NB4 (cell line): ENCODE results near the gene MAD2L1.

Experiments
- CTCF ChIP-seq: IDR thresholded peaks from one replicate; pipeline ENCODE4 v1.5.1; 2012; ENCODE audit warnings: low read depth, low read length
- MAX ChIP-seq: IDR thresholded peaks from 2 replicates; pipeline ENCODE4 v1.6.1; 2011; ENCODE audit warnings: low read depth, low read length
- MYC ChIP-seq: IDR thresholded peaks from 2 replicates; pipeline ENCODE4 v1.6.1; 2011; ENCODE audit warnings: low read depth, low read length
- POLR2A ChIP-seq: IDR thresholded peaks from 2 replicates; pipeline ENCODE4 v1.6.1; 2011; ENCODE audit warnings: mild to moderate bottlenecking; ENCODE audit not compliant: insufficient read length; ENCODE audit errors: extremely low read depth

GRCh38 chr4:120008957-120009356 is 57.7 kb downstream of the MAD2L1 start:
- no peak for TF ChIP-seq CTCF
- TF ChIP-seq POLR2A: no peak
- no peak for TF ChIP-seq MAX
- no peak for TF ChIP-seq MYC
